Cerebellar cortex (tissue), 1 donor: ENCODE measurements around the gene PGM2.
A peak's percentile ranks its signal among the peaks of the same experiment; 100 is the strongest.

Experiments
- DNase-seq: peaks from one replicate; pipeline ENCODE4 v3.0.0-alpha.2; 2015; ENCODE audit warnings: low spot score

Gene PGM2

GRCh38 chr4:37864786-37865185 is 38.3 kb downstream of the PGM2 start:
- DNase-seq = no peak

GRCh38 chr4:37865450-37865849 is 39.0 kb downstream of the PGM2 start:
- no peak for DNase-seq

DNA sequence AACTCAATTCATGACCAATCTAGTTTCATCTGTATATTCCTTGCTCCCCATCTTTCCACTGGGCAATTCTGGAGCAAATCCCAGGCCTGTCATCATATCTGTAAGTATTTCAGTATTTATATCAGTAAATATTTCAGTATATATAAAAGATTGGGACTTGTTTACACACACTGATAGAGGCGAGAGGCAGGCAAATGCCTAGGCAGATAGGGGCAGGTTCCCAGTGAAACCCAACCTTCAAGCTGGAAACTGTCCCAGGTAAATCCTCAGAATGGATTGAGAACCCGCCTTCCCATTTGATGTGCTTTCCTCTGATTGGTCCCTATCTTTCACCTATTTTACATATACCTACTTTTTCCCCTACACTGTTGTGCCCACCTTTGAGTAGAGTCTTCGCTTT is 40.6 kb downstream of the PGM2 start:
- DNase-seq = no peak

GRCh38 chr4:37868238-37868637 is 41.8 kb downstream of the PGM2 start:
- DNase-seq = no peak

DNA sequence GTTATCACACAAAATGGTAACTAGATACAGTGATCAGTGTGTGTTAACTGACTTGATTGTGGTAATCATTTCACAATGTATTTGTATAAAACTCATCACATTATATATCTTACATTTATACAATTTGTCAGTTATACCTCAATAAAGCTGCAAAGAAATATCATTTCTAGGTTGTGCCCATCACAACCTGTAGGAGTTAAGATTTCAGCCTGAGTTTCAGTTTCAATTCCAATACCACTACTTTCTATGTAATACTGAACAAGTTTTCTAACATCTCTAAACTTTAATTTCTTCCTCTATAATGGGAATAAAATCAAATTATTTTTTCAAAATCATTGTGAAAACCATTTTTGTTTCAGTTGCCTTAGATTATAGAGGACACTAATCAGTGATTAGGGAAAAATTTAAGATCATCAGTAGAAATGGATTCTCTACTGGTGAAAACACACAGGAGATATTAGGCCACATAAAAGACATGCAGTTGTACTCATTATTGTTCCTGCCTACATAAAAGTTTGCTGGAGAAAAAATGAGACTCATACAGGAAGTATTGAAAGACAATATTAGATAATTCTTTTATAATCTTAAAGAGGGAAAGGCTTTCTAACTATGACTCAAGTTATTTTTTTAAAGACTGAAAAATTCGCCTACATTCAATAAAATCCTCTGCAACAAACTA is 46.0 kb downstream of the PGM2 start:
- no peak for DNase-seq

GRCh38 chr4:37873386-37873785 is 46.9 kb downstream of the PGM2 start:
- no peak for DNase-seq

GRCh38 chr4:37876156-37876555 is 49.7 kb downstream of the PGM2 start:
- DNase-seq = no peak

GRCh38 chr4:37879365-37879764 is 52.9 kb downstream of the PGM2 start:
- DNase-seq = no peak

DNA sequence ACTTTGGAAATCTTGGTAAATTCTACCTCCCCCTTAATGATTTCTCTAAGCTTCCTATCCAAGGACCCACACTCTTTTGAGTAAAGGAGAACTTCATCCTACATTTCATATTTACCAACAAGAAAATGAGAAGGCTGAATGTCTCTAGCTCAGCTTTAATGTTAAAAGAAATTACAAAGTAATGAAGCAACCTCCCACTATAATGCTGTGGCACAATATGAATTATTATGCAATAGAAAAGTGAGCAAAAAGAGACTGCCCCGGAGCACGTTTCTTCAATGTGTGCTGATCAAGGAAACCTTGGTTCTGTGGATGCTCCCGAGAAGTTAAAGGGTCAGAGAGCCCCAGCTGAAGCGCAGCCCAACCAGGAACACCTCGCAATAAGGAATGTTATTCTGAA is 55.3 kb downstream of the PGM2 start:
- DNase-seq = no peak

DNA sequence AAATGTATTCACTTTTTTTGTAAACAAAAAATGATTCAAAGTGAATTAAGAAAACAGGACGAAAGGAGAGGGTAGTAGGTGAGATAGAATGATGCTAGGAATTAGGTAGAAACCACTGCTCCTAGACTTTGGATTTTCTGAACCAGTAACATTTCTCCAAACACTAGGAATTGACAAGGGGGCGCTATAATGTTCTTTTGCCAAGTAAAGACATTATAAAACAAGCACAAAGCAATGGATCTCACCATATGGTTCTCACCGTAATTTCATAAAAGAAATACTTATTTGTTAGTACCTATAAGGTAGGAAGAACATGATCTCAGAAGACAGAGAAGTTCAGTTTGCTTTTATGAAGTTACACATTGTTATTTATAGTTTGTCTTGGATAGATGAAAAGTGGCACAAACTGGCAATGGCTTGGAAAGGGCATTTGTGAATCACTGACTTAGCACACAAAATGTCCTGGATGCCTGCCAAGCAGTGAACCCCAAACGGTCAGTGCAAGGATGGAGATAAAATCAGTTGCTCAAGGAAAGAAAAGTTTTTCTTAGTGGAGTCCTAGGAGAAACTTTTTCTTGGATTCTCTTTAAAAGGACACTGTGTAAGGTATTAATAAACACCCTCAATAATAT is 56.3 kb downstream of the PGM2 start:
- DNase-seq = no peak

DNA sequence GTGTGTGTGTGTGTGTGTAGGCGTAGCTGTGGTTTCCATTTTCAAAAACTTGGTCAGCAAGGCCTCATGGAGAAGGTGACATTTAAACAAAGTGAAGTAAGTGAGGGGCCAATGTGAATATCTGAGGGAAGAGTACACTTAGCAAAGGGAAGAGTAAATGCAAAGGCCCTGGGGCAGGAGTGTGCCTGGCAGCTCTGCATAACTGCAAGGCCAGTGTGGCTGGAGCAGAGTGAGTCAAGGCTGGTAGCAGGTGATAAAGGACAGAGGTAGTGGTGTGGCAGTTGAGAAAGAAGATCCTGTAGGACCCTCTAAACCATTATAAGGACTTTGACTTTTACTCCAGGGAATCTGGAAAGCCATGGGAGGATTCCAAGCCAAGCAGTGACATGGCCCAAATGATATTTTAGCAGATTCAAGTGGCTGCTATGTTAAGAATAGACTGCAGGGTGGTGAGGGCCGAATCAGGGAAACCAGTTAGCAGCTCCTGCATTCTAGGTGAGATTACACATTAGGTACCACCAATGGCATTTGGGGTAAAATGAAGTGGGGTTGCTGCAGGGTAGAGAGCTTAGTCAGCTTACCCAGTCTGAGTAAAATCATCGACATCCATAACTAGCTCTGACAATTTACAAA is 58.5 kb downstream of the PGM2 start:
- DNase-seq = no peak

GRCh38 chr4:37885496-37885895 is 59.0 kb downstream of the PGM2 start:
- DNase-seq = no peak

GRCh38 chr4:37889849-37890800 is 63.6 kb downstream of the PGM2 start:
- DNase-seq = peak; percentile 73

DNA sequence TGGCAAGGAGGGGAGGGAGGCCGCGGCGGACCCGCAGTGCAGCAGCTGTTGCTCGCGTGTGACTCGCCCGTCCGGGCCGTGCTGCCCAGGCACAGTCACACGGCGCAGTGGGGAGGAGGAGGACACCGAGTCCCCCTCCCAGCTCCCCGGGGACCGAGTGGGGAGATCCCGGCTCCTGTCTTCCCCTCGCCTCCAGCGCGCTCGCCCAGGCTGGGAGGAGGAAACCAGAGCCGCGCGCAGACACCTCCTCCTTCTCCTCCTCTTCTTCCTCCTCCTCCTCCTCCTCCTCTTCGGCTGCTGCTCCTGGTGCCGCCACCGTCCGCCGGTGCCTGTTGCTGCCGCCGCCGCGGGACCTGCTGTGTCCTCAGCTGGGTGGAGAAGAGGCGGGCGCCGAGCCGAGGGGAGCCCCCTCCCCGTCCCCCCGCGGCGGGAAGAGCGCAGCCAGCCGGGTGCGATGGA is 64.3 kb downstream of the PGM2 start, which contains the start of gene TBC1D1:
Gene TBC1D1 (plus strand): TSS at position 284 of the 459 bp plus-strand sequence. CDS start 11,012 bp downstream, outside the sequence.
- peak; percentile 44 for DNase-seq

GRCh38 chr4:37891260-37892159 is 65.0 kb downstream of the PGM2 start:
- DNase-seq = peak; percentile 22

GRCh38 chr4:37892641-37893040 is 66.2 kb downstream of the PGM2 start:
- no peak for DNase-seq

GRCh38 chr4:37893164-37893563 is 66.7 kb downstream of the PGM2 start:
- DNase-seq = no peak

DNA sequence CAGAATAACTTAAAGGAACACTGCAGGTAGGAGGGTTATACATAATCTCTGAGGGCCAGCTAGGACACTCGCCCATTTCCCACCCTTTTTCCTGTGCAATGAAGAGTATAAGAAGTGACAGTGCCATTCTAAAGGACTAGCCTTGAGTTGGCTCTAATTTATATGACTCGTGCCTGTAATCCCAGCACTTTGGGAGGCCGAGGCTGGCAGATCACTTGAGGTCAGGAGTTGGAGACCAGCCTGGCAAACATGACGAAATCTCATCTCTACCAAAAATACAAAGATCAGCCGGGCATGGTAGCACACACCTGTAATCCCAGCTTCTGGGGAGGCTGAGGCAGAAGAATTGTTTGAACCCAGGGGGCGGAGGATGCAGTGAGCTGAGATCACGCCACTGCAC is 68.8 kb downstream of the PGM2 start:
- DNase-seq = no peak

DNA sequence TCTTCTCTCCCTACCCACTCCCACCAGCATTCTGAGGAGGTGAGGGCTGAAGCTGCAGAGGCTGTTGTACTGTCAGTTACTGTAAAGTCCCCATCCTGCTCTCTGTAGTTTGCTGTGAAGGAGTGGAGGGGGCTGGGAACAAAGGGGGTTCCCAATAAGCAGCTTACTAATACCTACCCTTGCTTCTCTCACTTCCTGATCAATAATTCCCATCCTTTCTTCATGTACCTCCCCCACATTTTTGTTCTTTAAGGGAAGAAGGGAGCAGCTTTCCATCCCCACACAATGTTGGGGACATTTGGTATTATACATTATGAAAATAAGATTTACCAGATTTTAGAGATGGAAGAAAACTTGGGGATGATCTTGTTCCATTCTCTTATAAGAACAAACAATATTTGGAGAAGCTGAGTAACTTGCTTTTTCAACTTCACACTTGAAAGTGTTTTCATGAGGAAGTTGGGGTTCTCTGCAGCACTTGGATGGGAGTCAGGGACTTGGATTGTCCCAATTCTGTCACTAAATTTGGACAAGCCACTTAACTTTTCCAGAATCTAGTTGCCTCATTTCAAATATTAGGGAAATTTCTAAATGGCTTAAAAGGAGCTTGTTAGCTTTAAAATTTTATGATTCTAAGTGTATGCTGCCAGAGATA is 69.8 kb downstream of the PGM2 start:
- DNase-seq = no peak

DNA sequence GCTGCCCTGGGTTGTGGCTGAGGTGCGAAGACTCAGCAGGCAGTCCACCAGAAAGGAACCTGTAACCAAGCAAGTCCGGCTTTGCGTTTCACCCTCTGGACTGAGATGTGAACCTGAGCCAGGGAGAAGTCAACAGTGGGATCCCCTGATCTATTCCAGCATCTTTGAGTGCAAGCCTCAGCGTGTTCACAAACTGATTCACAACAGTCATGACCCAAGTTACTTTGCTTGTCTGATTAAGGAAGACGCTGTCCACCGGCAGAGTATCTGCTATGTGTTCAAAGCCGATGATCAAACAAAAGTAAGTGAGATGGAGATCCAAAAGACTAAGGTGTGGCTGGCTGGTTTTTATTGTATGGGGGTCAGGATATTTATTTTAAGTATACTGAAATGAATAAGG is 75.7 kb downstream of the PGM2 start:
- DNase-seq = no peak
